HepG2 (cell line): Measurements from ENCODE around the gene NOP9. TPM values are rescaled to one million over a fixed set of nuclear protein-coding genes. Genes with fewer than 3 reads are reported as not detected.

Experiments used
- ATF7-NPFF ChIP-seq: sonication (generic); formaldehyde crosslinking; IDR thresholded peaks from 2 replicates; pipeline ENCODE4 v1.8.1; 2023; ENCODE audit warnings: mild to moderate bottlenecking, low read depth, missing genetic modification reagents, moderate library complexity
- CSRNP1 ChIP-seq: sonication (generic); formaldehyde crosslinking; IDR thresholded peaks from 2 replicates; pipeline ENCODE4 v1.8.1; 2023; ENCODE audit warnings: mild to moderate bottlenecking, missing genetic modification reagents
- FOSL1 ChIP-seq: sonication (generic); formaldehyde crosslinking; IDR thresholded peaks from 2 replicates; pipeline ENCODE4 v1.9.0; 2021; ENCODE audit warnings: missing genetic modification reagents, borderline replicate concordance
- HNF1B ChIP-seq: sonication (generic); formaldehyde crosslinking; IDR thresholded peaks from 2 replicates; pipeline ENCODE4 v1.5.1; 2020; ENCODE audit warnings: mild to moderate bottlenecking, moderate library complexity, missing genetic modification reagents
- IRF9 ChIP-seq: sonication (generic); formaldehyde crosslinking; IDR thresholded peaks from 2 replicates; pipeline ENCODE4 v1.8.0; 2022; ENCODE audit warnings: missing genetic modification reagents, mild to moderate bottlenecking, borderline replicate concordance
- ZNF577 ChIP-seq: sonication (generic); formaldehyde crosslinking; IDR thresholded peaks from 2 replicates; pipeline ENCODE4 v1.4.0; 2020; ENCODE audit warnings: mild to moderate bottlenecking, low read depth, missing genetic modification reagents, borderline replicate concordance
- ZNF646 ChIP-seq: sonication (generic); formaldehyde crosslinking; IDR thresholded peaks from 2 replicates; pipeline ENCODE4 v1.9.0; 2021; ENCODE audit warnings: mild to moderate bottlenecking, missing genetic modification reagents
- ZNF792 ChIP-seq: IDR thresholded peaks from 2 replicates; pipeline ENCODE4 v1.6.1; 2016
- ZSCAN20 ChIP-seq: sonication (generic); formaldehyde crosslinking; IDR thresholded peaks from 2 replicates; pipeline ENCODE4 v1.4.0; 2020; ENCODE audit warnings: missing genetic modification reagents, mild to moderate bottlenecking, borderline replicate concordance
- polyA plus RNA-seq, 8 experiments: library from polyadenylated mRNA; depleted of rRNA in 3 of 8; stranded (reverse) in 7 of 8; unstranded in 1 of 8; fragments of >200 nt; fragmentation: Illumina TruSeq in 4 of 8; extraction: Trizol in 4 of 8; gene quantifications; 2 replicates each; pipeline versions ENCODE4 v1.2.1 to v1.2.3, GENCODE V29; 2011 to 2016; ENCODE audit warnings: low read depth in 4 of 8, missing spikeins in 1 of 8, mixed read lengths in 1 of 8; ENCODE audit not compliant: insufficient read depth in 1 of 8
- total RNA-seq, 5 experiments: library from RNA; depleted of rRNA; stranded (reverse); fragments of >200 nt; fragmentation: Illumina TruSeq; extraction: Trizol; gene quantifications; 2 replicates each; pipeline ENCODE4 v1.2.3, GENCODE V29; 2016; ENCODE audit warnings: low read depth in 1 of 5

The NOP9 gene
- total and polyA plus RNA-seq, 2 of the 13 experiments (the other 11 are each of a cell fraction or from before 2014, with no cell fraction given): 24.5 to 61.6 TPM

- TF ChIP-seq HNF1B (CRISPR knock-in tag) (no peak), ZSCAN20 (CRISPR knock-in tag) (no peak), ATF7-NPFF (CRISPR knock-in tag) (peak; percentile 46; the same call in 1 of the 2 replicates), ZNF646 (CRISPR knock-in tag) (no peak), ZNF792 (CRISPR knock-in tag) (no peak), IRF9 (CRISPR knock-in tag) (0 out of 2 replicates have a peak, but pooled peaks have one; percentile 8), FOSL1 (no peak), ZNF577 (CRISPR knock-in tag) (no peak), CSRNP1 (no peak)
These were observed 35.0 kb downstream of the NOP9 start, which contains the start of gene ADCY4 (continued) for GRCh38 chr14:24334431-24335291.
